Mammary epithelial cell (primary cell): ENCODE data around the gene ATP1A2.

Source experiments
- CTCF ChIP-seq, 2 donors: IDR thresholded peaks in 1 of 2; conservative IDR thresholded peaks in 1 of 2; 2 replicates each; pipeline ENCODE4 v1.5.1; 2011 to 2012; ENCODE audit warnings: inconsistent platforms in 2 of 2, low read length in 2 of 2, mild to moderate bottlenecking in 2 of 2, control low read depth in 1 of 2, low read depth in 1 of 2; ENCODE audit not compliant: insufficient read depth in 1 of 2; ENCODE audit errors: extremely low read depth in 1 of 2
- EZH2 ChIP-seq: IDR thresholded peaks from 2 replicates; pipeline ENCODE4 v1.6.1; 2012; ENCODE audit warnings: low read length, inconsistent platforms, borderline replicate concordance

GRCh38 chr1:160114085-160114484, 1.5 kb upstream of the ATP1A2 start:
- no peak for TF ChIP-seq CTCF (conservative IDR thresholded peaks at IDR 0.05 in 1 of 2, IDR thresholded peaks at IDR 0.05 in 1 of 2; ENCODE audit: extremely low read depth in 1 of 2, insufficient read depth in 1 of 2, low read depth in 1 of 2, low read length in 2 of 2)
- no peak for TF ChIP-seq EZH2
